Mucosa of descending colon (tissue), 3 donors: ENCODE measurements around the gene MYO18B. TPM values are rescaled to one million over a fixed set of nuclear protein-coding genes. Genes with fewer than 3 reads are reported as not detected.

Experiments
- ATAC-seq: fragments of 200-7000 bp; cut with Tn5 transposase; one replicate; pipeline ENCODE4 v1.9.1; 2020; ENCODE audit warnings: mild to moderate bottlenecking, moderate library complexity
- DNase-seq, 3 donors: peaks; one replicate each; pipeline ENCODE4 v3.0.0-alpha.2; 2020
- H3K36me3 ChIP-seq: fragments of 200-600 bp; one replicate; pipeline ENCODE4 v1.8.0; 2021; ENCODE audit warnings: low read depth, mild to moderate bottlenecking
- H3K4me1 ChIP-seq: fragments of 200-600 bp; one replicate; pipeline ENCODE4 v1.8.0; 2021; ENCODE audit warnings: low read depth, mild to moderate bottlenecking
- H3K4me3 ChIP-seq: fragments of 200-600 bp; one replicate; pipeline ENCODE4 v1.8.0; 2021; ENCODE audit warnings: mild to moderate bottlenecking
- H3K9me3 ChIP-seq: fragments of 200-600 bp; one replicate; pipeline ENCODE4 v1.8.0; 2021; ENCODE audit warnings: mild to moderate bottlenecking
- intact Hi-C, 2 donors: fragments of 100-400 bp; cut with DNase I in 1 of 2; cut with micrococcal nuclease in 1 of 2; formaldehyde crosslinking; loops; one replicate each; pipeline versions ENCODE4 v1.11.0 to v1.11.1; 2022; cut with DNase I, micrococcal nuclease
- total RNA-seq, 3 donors: library from RNA; stranded (reverse); fragmentation: NEBNext Ultra II Directional in 2 of 3; extraction: Animal tissue kit (Norgen Biotek cat#: 25700) in 2 of 3; gene quantifications; one replicate each; pipeline versions ENCODE4 v1.2.1 to v1.2.4, GENCODE V29; 2021 to 2023
- TF ChIP-seq, protein P1 (sequence below): fragments of 200-600 bp; IDR thresholded peaks from one replicate; pipeline ENCODE4 v1.8.0; 2022; ENCODE audit warnings: antibody characterized with exemption, mild to moderate bottlenecking
- donor health status: DM: no; HTN: no; CAD: no; lungs with moderate emphysema.
- donor health status: DM: no; HTN: no; CAD: no.
- donor health status: DM: no; HTN: yes; CAD: no.

MYO18B gene
- total RNA-seq, 3 donors from 2014 or later, result 0.03 to 0.17 (median 0.12) TPM

DNA sequence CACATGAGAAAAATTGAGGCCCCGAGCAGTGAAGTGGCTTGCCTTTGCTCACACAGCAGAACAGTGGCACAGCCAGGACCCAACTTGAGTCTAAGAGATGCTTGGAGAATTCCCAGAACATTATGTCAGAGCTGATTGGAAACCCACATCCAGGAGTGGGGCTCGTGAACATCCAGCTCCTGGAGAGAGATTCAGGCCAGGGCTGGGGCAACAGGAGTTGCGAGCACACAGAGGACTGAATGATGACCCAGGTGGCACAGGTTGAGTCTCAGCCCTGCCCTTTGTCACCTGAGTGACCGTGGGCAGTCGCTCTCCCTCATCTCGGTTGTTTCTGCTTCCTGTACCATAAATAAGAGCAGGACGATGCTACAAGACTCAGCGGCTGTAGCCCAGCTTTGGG lies 102.6 kb downstream of the MYO18B start:
- TF ChIP-seq, protein P1, sequence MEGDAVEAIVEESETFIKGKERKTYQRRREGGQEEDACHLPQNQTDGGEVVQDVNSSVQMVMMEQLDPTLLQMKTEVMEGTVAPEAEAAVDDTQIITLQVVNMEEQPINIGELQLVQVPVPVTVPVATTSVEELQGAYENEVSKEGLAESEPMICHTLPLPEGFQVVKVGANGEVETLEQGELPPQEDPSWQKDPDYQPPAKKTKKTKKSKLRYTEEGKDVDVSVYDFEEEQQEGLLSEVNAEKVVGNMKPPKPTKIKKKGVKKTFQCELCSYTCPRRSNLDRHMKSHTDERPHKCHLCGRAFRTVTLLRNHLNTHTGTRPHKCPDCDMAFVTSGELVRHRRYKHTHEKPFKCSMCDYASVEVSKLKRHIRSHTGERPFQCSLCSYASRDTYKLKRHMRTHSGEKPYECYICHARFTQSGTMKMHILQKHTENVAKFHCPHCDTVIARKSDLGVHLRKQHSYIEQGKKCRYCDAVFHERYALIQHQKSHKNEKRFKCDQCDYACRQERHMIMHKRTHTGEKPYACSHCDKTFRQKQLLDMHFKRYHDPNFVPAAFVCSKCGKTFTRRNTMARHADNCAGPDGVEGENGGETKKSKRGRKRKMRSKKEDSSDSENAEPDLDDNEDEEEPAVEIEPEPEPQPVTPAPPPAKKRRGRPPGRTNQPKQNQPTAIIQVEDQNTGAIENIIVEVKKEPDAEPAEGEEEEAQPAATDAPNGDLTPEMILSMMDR, result no peak
- no peak overlapping the region for H3K4me3 ChIP-seq
- ATAC-seq (no peak), DNase-seq (no peak)
- H3K36me3 ChIP-seq, result no peaks in the 10 kb centered on the region
- H3K4me1 ChIP-seq, result no peaks in the 10 kb centered on the region
- intact Hi-C loops, result no loop called here
- H3K9me3 ChIP-seq, result no peaks in the 10 kb centered on the region

DNA sequence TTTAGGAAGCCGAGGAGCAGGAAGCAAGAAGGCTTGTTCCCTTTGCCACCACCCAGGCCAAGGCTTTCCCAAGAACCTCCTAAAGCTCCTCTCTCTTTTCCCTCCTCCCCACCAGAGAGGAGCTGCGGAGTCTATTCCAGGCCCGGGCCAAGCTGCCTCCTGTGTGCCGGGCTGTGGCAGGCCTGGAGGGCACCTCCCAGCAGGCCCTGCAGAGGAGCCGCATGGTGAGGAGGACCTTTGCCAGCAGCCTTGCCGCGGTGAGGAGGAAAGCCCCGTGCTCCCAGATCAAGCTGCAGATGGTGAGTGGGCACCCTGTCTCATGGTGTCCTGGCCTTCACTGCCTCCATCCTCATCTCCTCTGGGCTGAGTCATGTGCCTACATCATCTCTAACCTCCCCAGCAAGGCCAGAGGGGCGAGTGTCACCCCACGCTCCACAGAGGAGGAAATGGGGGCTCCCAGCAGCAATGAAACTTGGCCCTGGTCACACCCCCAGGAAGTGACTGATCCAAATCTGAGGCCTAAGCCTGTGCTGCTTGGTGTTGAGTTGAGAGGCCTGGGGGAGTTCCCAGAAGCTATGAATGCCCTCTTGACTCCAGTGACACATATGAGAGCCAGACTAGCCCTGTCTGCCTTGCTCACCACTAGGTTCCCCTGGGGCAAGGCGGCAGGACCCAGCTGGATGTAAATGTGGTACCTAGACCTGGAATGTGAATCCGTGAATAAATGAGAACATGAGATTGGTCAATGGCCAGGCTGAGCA lies 104.2 kb downstream of the MYO18B start:
- H3K4me1 ChIP-seq, result no peaks in the 10 kb centered on the region
- TF ChIP-seq, protein P1, result no peak
- intact Hi-C loops, result no loop called here
- H3K4me3 ChIP-seq, result no peak overlapping the region
- no peaks in the 10 kb centered on the region for H3K36me3 ChIP-seq
- no peak for ATAC-seq
- no peak for DNase-seq
- no peaks in the 10 kb centered on the region for H3K9me3 ChIP-seq

DNA sequence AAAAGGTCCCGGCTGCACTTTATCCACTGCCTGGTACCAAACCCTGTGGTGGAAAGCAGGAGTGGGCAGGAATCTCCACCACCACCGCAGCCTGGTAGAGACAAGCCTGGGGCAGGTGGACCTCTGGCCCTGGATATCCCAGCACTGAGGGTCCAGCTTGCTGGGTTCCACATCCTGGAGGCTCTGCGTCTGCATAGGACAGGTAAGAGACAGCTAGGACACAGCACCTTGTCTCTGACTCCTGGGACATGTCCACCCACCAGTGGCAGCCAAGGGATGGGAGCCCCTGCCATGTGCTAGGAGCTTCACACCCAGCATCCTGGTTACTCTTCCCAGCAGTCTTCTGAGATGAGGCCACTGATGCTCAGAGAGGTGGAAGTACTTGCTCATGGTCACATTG lies 105.5 kb downstream of the MYO18B start:
- no peaks in the 10 kb centered on the region for H3K9me3 ChIP-seq
- ATAC-seq (no peak), DNase-seq (no peak)
- H3K4me1 ChIP-seq, result no peaks in the 10 kb centered on the region
- H3K4me3 ChIP-seq, result no peak overlapping the region
- TF ChIP-seq, protein P1, result no peak
- H3K36me3 ChIP-seq, result no peaks in the 10 kb centered on the region
- intact Hi-C loops, result no loop called here

DNA sequence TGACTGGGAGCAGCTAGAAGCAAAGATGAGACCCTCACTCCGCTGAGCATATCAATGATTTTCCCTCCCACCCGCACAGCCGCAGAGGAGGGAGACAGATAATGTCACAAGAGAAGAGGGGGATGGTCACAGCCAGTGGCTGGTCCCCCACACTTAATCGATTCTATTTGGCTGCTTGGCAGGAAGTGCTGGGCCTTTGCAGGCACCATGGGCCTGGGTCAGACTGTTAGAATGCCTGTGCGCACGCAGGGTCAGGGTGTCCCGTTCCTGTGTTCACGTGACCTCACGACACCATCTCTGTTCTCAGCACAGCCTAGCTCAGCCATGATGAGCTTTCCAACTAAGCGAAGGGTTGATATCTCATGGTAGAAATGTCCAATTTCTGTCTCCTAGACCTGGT lies 107.0 kb downstream of the MYO18B start:
- TF ChIP-seq, protein P1, result no peak
- DNase-seq, result no peak
- no peak overlapping the region for H3K4me3 ChIP-seq
- H3K9me3 ChIP-seq, result no peaks in the 10 kb centered on the region
- no peaks in the 10 kb centered on the region for H3K36me3 ChIP-seq
- no peak for ATAC-seq
- intact Hi-C loops, result no loop called here
- H3K4me1 ChIP-seq, result no peaks in the 10 kb centered on the region

DNA sequence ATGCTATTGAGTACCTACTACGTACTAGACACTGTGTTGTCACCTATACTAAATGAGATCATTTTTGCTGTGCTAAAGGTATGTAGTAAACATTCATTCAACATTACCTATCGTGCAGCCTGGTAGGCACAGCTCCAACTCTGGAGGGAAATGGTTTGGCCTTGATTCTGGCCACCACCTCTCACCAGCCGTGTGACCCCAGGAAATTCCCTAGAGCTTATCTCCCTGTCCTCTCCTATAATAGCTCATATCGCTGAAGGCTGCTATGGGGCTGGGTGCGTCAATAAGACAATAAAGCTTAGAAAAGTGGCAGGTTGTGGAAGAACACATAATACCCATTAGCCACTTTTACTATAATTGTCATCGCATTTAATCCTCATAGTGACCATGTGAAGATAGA lies 107.5 kb downstream of the MYO18B start:
- ATAC-seq (no peak), DNase-seq (no peak)
- H3K4me3 ChIP-seq, result no peak overlapping the region
- H3K4me1 ChIP-seq, result no peaks in the 10 kb centered on the region
- H3K9me3 ChIP-seq, result no peaks in the 10 kb centered on the region
- TF ChIP-seq, protein P1, result no peak
- H3K36me3 ChIP-seq, result no peaks in the 10 kb centered on the region
- intact Hi-C loops, result no loop called here
